GM18507 (cell line): Measurements from ENCODE around the gene DCLK1.

Experiments used
- DNase-seq: peaks from one replicate; pipeline ENCODE4 v3.0.0; 2011; ENCODE audit warnings: low read depth; ENCODE audit not compliant: insufficient read length; ENCODE audit errors: extremely low spot score
- FAIRE-seq: peaks from 2 replicates; lab custom pipeline; 2011; peaks lifted over from hg19 to GRCh38; lab: Jason Lieb, UNC

The DCLK1 gene

DNA sequence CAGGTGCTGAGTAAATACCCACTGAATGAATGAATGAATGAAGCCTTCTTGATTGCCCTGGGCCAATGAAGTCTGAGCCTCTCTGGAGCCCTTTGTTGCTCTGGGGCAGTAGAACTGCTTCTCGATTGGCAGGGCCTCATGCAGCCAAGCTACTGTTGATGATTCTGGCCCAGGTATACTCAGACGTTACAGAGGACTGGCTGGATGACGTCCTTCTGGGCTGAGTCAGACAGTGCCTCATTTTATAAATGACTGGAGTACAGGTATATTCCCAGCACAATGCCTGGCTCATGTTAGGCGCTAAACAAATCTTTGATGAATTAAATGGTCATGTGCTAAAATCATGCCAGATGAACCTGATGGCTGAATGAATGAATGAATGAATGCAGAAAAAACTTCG, 410.9 kb downstream of the DCLK1 start:
- DNase-seq: no peak
- FAIRE-seq: no peak
